GM04504 (cell line): Measurements from ENCODE around the gene IFNL3.
"Not testable (repeated sequence)": the region's sequence is repeated elsewhere in the genome, so short reads cannot be mapped to it uniquely, and the experiment has no call there.

ENCODE experiments used
- DNase-seq: peaks from one replicate; pipeline ENCODE4 v3.0.0-alpha.2; 2012; ENCODE audit warnings: low read depth

IFNL3 gene

DNA sequence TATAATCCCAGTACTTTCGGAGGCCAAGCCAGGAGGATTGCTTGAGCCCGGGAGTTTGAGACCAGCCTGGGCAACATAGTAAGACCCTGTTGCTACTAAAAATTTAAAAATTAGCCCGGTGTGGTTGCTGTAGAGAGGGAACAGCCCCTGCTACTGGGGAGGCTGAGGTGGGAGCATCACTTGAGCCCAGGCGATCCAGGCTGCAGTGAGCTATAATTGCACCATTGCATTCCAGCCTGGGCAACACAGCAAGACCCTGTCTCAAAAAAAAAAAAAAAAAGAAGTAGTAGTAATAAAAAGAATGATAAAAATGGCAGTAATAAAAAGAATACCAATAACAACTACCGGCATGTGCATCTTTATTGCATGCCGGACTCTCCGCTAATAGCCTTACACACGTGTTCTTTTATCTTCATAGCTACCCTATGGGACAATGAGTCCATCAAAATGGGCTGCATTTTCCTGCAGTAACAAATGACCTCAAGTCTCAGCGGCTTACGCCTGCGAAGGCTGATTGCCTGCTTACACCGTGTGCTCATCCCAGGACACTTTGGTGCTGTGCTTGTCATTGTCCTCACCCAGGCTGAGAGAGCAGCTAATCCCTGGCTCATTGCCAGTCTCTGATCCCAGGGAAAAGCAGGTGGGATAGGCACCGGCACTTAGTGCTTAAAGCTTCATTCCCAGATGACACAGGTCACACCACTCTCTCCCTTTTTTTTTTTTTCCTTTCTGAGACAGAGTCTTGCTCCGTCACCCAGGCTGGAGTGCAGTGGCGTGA lies 26.4 kb downstream of the IFNL3 start:
- no peak for DNase-seq

DNA sequence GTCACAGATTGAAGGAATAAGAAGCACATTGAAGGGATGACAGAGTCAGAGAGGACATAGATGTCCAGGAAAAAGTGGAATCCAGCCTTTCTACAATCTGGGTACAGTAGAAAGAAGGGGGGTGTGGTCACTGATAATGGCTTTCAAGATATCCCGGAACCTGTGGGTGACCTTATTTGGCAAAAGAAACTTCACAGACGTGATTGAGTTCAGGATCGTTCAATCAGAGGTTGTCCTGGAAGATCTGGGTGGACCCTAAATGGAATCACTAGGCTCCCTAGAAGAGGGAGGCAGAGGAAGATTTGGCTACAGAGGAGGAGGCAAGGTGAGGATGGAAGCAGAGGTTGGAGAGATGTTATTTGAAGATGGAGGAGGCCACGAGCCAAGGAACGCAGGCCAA lies 27.7 kb downstream of the IFNL3 start:
- DNase-seq = no peak

DNA sequence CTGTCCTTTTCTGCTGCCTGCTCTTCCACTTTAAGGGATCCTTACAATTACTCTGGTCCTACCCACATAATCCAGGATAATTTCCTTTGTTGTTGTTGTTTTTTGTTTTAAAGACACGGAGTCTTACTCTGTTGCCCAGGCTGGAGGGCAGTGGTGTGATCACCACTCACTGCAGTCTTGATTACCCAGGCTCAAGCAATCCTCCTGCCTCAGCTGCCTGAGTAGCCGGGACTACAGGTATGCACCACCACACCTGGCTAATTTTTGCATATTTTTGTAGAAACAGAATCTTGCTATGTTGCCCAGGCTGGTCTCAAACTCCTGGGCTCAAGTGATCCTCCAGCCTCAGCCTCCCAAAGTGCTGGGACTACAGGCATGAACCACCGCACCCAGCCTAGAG lies 29.5 kb downstream of the IFNL3 start:
- DNase-seq = not testable (repeated sequence)

DNA sequence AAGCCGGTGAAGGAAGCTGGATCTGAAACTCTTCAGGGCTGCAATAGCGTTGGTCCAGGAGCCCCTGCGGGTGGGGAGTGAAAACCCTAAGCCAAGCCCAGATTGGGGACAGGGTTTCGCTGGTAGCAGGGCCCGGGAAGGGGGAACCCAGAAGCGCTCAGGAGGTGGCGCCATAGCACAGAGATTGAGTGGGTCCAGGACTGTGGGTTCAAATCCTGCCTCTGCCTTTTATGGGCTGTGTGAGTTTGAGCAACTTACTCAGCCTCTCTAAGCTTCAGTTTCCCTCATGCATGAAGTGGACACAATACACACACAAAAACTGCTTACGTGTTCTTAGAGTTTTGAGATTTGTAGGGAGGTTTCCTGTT lies 32.4 kb downstream of the IFNL3 start:
- no peak for DNase-seq

DNA sequence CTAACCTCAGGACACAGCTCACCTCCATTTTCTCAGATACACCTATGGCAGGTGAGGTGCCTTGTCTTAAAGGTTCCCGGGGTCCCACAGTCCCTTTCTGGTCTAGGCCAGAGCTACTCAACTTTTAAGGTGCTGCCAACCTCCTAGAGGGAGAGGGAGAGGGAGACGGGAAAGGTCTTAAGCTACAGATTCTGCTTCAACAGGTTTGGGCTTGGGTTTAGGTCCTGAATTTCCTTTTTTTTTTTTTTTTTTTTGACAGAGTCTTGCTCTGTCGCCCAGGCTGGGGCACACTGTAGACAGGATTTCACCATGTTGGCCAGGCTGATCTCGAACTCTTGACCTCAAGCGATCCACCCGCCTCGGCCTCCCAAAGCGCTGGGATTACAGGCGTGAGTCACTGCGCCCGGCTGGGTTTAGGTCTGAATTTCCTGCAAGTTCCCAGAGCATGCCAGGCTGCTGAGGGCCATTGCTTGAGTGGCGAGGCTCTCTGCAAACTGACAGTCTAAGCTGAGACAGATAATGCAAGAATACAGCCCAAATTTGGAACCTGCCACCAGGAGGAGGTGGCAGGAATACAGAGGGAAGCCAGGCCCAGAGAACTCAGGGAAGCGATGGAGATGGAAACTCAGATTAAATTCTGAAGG lies 33.0 kb downstream of the IFNL3 start:
- DNase-seq = no peak

DNA sequence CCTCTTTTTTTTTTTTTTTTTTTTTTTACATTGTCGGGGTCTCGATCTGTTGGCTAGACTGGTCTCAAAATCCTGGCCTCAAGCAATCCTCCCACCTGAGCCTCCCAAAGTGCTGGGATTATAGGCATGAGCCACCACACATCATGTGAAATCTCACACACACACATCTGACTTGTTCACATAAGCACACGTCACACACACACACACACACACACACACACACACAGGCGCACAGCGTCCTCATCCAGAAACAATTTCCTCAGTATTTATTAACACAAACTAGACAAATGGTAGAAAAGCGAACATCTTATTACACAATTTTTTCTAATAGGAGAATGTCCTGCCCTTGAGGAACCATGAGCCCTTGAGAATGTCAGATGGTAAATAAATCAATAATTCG lies 35.6 kb downstream of the IFNL3 start:
- DNase-seq = no peak

DNA sequence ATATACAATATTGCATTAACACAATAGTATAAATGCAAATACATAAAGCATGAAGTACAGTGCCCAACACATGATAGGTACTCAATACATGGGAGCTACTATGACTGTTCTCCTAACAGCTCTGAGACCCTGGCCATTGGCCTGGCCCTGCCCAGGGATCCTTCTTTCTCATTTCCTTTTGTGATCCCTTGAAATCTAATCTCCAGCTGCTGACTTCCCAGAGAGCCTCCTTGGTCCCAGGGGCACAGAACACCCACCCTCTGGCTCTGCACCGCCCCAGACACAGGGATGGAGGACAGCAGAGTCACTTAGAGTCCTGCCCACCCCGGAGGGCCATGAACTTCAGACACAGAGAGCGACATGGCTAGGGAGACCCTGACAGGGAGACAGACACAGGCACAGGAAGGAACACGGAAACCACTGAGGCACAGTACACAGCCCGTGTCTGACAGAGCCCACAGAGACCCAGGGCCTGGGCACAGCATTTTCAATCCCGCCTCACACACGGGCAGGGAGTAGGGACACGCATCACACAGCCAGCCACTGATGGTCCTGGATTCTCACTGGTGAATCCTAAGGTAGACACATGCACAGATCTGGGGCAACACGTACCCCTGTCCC lies 36.5 kb downstream of the IFNL3 start:
- DNase-seq = no peak

DNA sequence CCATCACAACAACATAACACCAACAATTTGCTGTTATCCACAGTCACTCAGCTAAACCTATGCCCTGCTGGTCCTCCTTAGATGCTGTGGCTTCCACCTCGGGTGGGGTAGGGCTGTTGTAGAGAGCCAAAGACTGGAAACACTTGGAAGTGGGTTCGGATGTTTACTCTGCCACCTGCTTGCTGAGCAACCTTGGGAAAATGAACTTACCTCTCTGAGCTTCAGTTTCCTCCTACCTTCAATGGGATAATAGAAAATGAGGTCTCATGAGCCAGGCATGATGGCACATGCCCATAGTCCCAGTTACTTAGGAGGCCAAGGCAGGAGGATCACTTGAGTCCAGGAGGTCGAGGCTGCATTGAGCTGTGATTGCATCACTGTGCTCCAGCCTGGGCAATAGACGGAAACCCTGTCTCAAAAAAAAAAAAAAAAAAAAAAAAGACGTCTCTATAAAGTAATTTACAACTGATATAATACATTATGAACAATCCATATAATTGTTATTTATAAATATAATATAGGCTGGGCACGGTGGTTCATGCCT lies 37.4 kb downstream of the IFNL3 start:
- DNase-seq = no peak

DNA sequence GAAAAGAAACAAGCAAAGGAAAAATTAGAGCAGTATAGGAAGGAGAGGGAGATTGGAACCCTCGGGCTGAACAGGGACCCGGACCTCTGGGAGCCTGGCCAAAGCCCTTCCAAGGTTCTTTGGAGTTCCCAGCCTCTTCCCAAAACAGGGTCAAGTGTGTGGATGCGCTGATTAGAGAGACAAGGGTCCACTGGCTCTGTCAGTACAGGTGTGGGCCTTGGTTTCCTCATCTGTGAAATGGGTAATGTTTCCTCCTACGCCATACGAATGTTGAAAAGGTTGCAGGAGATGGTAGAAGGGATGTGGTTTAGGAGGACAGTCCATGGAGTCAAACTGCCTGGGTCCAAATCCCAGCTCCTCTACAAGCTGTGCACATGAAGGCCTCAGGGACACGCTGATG lies 38.7 kb downstream of the IFNL3 start:
- DNase-seq = no peak

DNA sequence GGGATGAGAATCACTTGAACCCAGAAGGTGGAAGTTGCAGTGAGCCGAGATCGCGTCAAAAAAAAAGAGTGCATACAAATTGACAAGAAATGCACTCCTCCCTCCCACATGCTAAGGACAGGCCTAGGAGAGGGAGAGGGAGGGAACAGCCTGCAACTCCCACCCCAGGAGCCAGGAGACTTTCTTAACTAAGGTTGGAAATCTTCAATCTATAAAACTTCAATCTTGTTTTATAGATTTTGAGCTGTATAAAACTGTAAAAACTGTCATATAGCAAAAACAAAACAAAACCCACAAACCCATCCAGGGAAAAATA lies 39.4 kb downstream of the IFNL3 start:
- DNase-seq = no peak

DNA sequence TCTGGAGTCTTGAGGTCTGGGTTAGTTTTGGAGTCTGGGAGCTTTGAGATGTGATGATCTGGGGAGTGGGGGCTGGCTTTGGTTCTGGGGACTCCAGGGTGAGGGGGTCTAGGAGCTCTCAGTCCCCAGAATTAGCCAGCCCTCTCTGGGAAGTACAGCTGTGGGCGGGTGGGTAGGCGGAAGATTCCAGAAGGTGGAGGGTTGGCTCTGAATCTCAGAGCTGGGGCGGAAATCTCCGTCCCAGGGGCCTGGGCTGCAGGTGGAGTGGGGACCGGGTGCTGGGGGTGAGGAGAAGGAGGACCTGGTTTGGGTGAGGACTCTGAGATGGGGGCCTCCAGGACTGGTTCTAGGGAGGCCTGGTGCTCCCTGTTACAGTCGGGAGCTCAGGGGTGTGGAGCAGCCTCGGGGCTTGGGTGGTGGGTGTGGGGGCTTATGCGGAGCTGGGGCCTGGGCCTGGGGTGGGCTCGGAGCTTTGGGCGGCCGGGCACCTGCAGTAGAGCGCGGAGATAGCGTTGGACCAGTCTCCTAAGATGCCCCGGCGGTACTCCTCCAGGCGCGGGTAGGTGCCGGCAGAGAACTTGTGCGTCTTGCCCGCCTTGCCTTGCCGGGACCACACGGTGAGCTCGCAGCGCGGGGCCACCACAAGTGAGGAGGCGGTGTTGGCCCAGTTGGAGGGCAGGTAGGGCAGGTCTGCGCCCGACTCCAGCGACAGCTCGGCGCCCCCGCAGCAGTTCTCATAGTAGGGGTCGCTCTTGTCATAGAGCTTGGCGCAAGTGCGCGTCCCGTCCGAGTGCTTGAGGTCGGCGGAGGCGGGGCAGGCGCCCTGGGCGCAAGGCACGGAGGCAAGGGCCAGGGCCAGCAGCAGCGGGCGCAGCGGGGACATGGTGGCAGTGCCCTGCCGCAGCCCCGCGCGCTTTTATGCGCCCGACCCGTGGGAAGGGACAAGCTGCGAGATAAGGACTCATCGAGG lies 41.1 kb downstream of the IFNL3 start, which contains the start of gene SYCN:
TSS of gene SYCN (minus strand) at position 892 of the 970 bp plus-strand sequence. CDS start at position 883, 9 bp downstream.
- DNase-seq = no peak

DNA sequence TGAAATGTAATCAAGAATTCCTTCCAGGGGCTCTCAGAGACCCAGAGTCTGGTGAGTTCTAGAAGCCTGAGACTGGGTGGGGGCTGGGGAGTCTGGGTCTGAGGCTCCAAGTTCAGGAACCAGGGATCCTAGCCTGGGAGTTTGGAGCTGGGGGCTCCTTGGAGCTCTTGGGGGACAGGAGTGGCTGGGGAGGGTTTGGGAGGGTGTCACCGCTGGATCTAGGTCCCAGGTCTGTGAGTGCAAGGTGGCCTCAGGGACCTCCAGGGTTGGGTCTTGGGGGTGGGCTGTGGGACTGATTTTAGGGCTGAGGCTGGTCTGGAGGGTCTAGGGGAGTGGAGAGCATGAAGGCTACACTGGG lies 41.8 kb downstream of the IFNL3 start:
- DNase-seq = no peak

DNA sequence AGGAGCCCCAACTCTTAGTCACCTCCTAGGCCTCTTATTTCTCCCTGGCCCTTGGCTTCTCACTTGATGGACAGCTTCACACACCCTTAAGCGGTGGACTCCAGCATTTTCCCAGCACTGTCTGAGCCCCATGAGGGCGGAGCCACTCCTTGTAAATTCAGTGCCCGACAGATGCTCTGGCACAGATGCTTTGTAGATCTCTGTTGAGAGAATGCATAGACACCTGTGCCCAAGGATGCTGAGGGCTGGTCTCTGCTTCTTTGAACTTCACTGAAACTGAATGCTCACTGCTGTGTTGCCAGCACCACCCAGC lies 44.0 kb downstream of the IFNL3 start:
- no peak for DNase-seq

DNA sequence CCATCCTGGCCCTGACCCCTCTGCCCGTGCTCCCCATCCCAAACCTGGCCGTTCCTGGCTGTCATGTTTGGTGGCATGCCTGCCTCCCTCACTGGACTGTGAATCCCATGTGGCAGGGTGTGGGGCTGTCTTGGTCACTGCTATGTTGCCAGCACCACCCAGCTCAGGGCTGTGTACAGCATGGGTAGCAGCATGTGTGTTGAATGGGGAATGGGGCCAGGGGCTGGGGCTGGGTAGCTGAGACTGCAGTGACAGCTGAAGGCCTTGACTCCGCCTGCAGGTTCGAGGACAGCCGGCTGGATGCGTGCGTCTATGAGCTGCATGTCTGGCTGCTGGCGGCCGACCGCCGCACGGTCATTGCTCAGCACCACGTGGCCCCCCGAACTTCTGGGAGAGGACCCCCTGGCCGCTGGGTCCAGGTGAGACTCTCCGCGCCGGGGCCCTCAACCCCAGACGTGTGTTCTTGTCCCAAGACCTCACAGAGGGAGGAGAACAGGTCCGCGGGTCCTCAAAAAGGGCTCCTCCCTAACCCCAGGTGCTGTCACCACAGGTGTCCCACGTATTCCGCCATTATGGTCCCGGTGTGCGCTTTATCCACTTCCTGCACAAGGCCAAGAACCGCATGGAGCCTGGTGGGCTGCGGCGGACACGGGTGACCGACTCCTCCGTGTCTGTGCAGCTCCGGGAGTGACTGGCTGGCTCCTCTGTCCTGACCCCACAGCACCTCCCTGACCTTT lies 44.6 kb downstream of the IFNL3 start:
- no peak for DNase-seq

DNA sequence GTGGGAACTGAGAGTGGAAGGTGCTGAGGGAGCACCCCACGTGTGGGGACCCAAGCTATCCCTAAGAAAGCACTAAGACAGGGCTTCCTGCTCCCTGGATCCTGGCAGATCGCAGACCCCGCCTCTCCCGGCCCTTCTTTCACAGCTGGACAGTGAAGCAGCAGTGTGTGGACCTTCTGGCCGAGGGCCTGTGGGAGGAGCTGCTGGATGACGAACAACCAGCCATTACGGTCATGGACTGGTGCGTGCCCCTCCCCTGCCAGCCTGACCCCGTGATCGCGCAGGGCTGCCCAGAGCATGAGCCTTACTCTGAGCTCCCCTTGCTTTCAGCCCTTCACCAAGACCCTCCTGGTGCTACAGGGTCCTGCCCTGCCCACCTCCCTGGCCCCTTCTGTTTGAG lies 45.8 kb downstream of the IFNL3 start:
- peak; percentile 15 for DNase-seq

DNA sequence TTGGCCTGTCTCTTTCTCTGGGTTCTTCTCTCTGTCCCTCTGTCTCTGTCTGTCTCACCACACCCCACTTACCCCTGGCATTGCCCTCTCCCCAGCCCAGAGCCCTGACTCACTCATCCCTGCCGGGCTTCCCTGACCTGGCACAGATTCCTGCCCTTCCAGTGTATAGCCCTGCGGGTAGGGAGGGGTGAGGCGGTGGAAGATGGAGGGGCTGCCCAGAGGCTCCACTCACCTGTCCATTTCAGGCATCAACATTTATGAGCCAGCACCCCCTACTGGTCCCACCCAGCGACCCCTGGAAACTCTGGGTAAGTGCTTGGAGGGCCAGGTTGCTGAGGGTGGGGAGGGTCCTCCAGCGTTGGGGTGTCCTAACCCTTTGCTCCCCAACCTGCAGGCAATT lies 47.0 kb downstream of the IFNL3 start:
- no peak for DNase-seq

DNA sequence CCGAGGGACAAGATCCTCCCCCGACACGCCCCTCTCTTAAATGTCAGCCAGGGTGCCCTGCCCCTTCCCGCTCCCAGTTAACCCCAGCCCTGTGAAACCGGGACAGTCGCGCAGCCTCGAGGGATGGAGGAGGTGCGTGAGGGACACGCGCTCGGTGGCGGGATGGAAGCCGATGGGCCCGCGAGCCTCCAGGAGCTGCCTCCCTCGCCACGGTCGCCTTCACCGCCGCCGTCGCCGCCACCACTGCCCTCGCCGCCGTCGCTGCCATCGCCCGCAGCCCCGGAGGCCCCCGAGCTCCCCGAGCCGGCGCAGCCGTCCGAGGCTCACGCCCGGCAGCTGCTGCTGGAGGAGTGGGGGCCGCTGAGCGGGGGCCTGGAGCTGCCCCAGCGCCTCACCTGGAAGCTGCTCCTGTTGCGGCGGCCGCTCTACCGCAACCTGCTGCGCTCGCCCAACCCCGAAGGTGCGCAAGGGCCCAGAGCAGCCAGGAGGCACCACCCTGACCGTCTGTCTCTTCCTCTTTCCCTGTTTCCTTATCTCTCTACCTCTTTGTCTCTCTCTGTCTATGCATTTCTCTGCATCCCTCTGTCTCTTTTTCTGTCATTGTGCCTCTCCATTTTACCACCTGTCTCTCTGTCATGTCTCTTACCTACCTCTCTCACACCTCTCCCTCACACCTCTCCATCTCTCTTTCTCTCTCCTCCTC lies 47.8 kb downstream of the IFNL3 start, which contains the start of gene NCCRP1:
TSS of gene NCCRP1 (plus strand) at position 105 of the 703 bp plus-strand sequence. CDS start at position 124, 19 bp downstream.
- no peak for DNase-seq

DNA sequence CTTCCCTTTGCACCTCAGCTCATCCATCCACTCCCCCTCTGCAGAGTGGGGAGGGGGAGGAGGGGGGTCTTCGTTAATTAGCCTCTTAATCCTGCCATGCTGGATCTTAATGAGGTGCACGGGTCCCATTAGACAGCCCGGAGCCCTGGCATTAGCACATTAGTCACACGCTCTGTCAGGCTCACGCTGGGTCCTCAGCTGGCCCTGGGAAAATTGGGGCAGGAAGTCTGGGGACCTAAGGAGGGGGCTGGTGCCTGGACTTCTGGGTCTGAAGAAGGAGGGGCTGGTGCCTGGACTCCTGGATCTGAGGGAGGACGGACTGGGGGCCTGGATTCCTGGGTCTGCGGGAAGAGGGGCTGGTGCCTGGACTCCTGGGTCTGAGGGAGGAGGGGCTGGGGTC lies 48.5 kb downstream of the IFNL3 start:
- DNase-seq = no peak

DNA sequence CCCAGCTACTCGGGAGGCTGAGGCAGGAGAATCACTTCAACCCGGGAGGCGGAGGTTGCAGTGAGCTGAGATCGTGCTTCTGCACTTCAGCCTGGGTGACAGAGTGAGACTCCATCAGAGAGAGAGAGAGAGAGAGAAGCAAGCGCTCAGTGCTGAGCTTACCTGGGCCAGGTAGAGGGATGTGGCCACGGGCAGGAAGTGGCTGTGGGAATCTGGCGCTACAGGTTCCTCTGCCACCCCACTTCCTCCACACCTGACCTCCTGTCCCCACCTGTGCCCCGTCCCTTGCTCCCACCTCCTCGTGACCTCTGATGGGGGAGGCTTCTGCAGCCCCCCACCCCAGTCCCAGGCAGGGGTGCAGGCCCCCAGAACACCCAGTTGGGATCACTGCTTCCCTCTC lies 49.1 kb downstream of the IFNL3 start:
- no peak for DNase-seq

DNA sequence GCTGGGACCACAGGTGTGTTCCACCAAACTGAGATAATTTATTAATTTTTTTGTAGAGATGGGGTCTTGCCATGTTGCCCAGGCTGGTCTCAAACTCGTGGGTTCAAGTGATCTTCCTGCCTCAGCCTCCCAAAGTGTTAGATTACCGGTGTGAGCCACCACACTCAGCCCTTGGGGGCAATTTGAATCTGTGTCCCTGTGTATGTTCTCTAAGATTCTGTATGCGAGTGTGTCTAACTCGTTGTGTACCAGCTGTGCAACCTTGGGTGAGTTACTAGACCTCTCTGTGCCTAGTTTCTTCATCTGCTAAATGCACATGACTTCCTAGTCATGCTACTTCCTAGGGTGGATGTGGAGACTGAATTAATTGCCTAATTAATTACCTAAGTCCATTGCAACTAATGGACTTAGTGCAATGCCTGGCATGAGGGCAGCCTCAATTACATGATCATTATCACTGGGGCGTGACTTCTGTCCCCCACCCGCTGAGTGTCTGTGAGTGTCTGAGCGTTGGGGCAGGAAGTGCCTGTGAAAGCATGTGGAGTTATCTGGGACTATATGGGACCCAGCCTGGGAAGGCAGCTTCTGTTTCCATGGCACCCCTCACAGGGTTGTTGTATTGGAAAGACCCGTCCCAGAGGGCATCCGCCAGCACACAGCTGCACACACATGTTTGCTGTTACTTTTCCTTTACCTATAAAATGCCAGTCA lies 49.8 kb downstream of the IFNL3 start:
- no peak for DNase-seq
